Mucosa of gallbladder (tissue), 1 donor: ENCODE measurements around the gene EXOC1. TPM values are rescaled to one million over a fixed set of nuclear protein-coding genes. Genes with fewer than 3 reads are reported as not detected.
"Not testable (repeated sequence)": the region's sequence is repeated elsewhere in the genome, so short reads cannot be mapped to it uniquely, and the experiment has no call there.

Experiments
- DNase-seq: peaks from one replicate; pipeline ENCODE4 v3.0.0-alpha.2; 2020; ENCODE audit warnings: low spot score
- total RNA-seq: library from RNA; stranded (reverse); gene quantifications from one replicate; pipeline ENCODE4 v1.2.1, GENCODE V29; 2021
- donor health status: DM: no; HTN: no; CAD: no.

Gene EXOC1
- total RNA-seq, 1 donor from 2014 or later: 33.0 TPM

DNA sequence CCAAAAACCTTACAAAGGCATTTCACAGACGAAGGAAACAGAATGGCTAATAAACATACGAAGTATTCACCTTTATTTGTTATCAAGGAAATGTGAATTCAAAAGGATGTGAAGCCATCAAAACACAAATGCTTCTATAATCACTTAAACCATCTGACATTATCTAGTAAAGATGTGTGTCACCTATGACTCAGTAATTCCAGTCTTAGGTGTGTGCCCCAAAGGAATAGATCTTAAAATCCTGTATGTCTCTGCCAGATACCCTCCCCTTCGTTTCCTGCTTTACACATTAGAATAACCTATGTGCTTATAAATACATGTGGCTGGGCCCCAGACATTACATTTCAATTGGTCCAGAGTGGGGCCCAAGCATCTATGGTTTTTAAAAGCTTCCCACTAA is 53.5 kb downstream of the EXOC1 start:
- no peak for DNase-seq

DNA sequence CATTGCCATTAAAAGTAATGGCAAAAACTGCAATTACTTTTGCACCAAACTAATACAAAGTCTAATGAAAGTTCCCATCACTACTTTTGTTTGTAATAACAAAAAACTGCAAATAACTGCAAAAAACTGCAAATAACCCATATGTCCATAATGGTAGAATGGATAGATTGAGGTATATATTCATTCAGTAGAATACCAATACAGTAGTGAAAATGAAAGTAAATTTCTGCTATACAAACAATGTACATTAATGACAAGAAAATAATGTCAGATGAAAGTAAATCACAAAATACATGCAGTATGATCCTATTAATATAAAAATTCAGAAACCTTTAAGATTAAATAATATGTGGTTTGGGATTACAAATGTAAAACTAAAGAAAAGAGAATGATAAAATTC is 54.0 kb downstream of the EXOC1 start:
- DNase-seq: no peak

DNA sequence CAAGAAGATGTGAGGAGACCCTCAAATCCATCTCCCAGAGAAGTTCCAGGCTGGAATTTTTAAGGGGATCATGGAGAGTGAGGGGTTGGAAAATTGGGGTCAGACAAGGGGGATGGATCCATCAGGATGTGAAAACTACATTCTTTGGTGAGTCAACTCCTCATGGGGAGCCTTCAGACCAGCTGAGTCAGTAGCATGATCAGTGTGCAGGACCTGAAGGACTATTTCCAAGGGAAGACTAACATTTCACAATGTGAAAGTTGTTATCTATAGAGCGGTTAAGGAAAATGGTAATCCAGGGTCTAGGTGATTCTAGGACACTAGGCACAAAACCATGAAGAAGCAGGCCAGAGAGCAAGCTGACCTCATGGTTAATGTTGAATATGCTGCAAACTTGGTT is 56.7 kb downstream of the EXOC1 start:
- no peak for DNase-seq

DNA sequence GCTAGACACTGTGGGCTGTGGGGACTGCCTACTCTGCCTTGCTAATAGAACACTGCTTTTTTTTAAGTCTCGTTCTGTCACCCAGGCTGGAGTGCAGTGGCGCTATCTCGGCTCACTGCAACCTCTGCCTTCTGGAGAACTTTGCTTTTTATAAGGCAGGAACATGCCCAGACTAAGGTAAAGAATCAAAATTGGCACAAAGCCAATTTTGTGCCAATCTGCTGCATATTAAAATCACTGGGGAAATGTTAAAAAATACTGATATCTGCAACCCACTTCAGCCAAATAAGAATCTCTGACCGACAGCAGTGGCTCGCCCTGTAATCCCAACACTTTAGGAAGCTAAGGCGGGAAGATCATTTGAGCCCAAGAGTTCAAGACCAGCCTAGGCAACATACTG is 58.8 kb downstream of the EXOC1 start:
- DNase-seq: no peak

DNA sequence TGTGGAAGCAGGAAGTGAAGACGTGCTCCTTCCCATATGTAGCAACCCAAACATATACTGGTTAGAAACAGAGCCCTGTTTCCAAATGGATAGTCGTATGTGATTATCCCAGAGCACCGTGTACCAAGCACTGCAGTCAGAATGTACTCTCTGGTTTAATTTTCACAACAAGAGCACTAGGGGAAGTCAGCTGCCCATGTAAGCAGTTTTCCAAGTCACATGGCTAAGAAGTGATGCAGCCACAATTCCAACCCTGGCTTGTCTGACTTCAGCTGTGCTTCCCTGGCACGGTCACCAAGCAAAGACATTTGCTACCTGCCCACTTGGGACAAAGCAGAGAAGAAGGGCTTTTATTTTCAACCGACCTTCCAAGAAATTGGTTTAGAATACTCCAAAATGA is 67.1 kb downstream of the EXOC1 start:
- DNase-seq: no peak

DNA sequence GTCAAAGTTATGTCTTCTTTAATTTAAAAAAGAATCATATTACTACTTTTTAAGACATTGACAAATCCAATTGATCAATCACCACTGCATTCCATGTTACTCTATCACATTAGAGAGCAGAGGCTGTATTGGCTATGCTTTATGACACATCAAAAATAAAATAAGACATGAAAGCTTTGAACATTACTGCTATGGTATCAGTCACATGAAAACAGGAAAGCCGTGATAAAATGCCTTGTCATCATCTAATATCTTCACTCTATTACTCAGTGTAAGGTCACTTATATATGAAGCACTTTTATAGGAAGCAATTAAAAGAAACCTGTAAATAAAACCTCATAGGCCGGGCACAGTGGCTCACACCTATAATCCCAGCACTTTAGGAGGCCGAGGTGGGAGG is 67.6 kb downstream of the EXOC1 start:
- no peak for DNase-seq

DNA sequence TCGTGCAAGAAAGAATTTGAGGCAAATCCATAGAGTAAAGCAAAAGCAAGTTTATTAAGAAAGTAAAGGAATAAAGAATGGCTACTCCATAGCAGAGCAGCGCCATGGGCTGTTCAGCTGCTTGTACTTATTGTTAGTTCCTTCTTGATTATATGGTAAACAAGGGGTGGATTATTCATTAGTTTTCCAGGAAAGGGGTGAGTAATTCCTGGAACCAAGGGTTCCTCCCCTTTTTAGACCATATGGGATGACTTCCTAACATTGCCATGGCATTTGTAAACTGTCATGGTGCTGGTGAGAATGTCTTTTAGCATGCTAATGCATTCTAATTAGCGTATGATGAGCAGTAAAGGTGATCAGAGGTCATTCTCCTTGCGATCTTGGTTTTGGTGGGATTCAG is 71.8 kb downstream of the EXOC1 start:
- no peak for DNase-seq

DNA sequence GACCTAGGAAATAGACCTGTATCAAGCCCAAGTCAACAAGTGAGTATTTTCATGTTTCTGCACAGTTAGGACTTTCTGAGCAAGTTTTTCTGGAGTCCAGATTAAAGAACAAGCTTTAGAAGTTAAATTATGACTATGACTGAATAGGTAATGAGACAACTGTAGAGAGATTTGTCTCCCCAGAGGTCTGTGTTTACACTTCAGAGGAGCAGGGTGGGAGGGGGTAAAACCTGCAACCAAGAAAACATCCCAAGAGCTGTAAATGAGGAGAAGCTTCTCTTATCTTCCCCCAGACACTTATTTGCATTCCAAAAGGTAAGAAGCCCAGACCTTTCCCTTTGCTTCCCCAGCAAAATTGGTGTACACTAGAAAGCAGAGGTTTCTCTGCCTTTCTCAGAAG is 73.2 kb downstream of the EXOC1 start:
- DNase-seq: no peak

DNA sequence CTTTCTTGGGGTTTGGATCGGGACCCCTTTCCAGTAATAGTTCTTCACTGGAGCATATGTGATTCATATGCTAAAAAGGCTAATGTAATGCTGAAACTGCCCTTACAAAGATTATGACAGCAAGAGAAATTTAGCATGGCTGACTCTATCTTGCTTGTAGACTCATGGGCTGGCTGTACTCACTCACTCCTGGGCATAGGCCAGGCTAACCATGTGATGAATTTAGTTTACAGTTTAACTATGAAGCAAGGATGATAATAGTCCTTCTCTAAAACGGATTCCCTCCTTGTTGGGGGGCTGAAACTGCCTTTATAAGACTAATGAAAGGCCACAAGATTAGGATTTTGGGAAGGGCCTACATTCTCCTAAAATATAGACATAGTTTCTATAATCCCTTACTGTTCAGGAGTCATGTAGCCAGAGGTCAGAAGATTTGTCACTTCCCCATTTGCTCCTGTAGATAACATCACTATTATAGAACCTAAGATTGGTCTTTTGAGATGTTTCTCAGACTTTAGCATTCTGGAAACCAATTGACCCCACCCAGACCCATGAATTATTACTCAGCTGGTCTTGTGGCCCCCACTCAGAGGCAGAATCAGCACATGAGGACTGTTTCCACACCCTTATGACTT is 74.5 kb downstream of the EXOC1 start:
- DNase-seq: no peak

DNA sequence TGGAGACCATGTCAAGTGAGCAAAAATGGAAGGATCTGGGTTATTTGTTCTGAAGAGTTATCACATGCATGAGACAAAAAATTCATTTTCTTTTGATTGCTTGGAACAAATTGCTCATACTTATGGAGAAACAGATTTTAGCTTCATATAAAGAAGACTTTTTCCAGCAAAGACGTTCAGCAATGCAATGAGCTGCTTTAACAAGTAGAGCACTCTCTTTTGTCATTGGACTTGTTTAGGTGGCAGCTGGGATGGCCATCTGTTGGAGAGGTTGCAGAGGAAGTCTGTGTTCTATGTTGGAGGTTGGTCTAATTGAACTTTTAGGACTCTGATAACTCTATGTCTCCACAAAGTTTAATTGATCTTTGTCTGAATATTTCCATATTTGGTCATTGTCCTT is 75.4 kb downstream of the EXOC1 start:
- no peak for DNase-seq

DNA sequence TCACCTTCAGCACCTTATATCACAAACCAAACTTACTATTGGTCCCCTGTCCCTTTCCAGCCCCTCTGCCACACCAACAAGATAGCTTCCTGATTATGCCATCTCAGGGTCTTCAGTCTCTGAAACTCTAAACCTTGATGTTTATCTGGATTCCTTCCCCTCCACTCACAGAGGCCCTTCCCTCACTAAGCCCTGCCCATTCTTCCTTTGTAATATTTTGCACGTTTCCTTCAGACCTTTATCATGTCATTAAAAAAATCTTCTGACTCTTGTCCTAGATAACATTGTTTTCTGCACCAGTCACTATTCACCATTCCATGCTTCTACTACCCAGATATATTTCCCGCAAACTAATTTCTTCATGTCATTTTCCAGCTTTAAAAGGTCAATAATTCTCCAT is 77.6 kb downstream of the EXOC1 start:
- DNase-seq: no peak

DNA sequence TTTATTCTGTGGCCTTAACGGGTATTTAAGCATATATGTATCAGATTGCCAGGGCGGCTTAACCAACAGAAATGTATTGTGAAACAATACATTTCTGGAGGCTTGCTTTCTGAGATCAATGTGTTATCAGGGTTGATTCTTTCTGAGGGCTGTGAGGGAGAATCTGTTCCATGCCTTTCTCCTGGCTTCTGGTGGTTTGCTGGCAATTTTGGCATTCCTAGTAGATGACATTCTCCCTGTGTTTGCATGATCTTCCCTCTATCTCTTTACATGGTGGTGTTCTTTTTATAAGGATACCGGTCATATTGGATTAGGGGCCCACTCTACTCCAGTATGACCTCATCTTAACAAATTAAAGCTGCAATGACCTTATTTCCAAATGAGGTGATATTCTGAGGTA is 78.4 kb downstream of the EXOC1 start:
- no peak for DNase-seq

DNA sequence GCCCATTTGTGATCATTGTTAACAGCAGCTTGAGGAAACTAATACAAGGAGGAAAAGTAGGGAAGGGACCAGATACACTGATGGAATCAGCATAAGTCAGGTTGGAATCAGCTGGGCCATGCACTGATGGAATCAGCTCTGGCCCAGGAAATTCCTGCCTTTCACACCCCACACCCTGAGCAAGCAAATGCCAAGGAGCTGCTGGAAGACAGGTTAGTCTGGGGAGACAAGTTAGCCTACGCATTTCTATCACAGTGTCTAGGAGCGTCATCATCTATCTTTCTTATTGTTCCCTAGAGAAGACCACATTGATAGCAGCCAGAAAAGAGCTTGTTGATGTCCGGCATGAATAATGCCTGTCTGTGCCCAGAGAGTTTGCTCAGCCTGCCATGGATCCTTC is 79.1 kb downstream of the EXOC1 start:
- no peak for DNase-seq

DNA sequence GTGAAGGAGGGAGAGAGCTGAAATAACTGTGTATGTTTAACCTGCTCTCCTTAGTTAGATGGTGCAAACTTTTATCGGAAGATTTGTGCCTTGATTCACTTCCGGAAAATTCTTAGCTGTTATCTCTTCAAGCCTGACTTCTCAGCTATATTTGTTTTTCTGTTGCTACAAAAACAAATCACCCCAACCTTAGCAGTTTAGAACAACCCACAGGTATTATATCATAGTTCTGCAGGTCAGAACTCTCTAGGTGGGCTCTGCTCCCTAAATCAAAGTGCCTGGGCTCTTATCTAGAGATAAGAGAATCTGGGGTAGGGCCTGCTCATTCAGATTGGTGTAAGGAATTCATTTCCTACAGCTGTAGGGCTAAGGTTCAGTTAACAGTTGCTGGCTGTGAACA is 80.2 kb downstream of the EXOC1 start:
- no peak for DNase-seq

DNA sequence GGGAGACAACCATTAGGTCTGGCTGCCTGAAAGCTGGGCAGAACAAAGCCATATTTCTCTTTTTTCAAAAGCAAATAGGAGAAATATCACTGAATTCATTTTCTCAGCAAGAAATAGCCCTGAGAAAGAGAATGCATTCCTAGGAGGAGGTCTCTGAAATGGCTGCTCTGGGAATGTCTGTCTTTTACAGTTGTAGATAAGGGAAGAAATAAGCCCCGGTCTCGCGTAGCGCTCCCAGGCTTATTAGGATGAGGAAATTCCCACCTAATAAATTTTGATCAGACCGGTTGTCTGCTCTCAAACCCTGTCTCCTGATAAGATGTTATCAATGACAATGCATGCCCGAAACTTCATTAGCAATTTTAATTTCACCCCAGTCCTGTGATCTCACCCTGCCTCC is 82.5 kb downstream of the EXOC1 start:
- DNase-seq: not testable (repeated sequence)

DNA sequence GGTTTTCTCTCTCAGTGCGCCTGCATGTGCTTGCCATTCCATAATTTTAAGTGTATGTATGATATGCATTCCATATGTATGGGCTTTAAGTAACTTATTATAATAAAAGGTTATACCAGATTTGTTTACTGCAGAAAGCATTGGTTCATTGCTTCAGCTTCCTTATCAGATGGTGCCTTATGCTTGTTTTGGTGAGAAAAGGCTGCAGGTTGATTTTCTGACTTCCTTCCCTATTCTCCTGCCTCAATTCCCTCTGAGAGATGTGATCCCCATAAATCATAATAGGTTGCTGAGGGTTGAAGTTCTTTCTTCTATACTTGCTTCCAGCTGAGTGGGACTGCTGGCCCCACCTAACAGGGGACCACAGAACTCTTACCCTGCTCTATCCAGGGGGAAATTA is 85.0 kb downstream of the EXOC1 start:
- no peak for DNase-seq

DNA sequence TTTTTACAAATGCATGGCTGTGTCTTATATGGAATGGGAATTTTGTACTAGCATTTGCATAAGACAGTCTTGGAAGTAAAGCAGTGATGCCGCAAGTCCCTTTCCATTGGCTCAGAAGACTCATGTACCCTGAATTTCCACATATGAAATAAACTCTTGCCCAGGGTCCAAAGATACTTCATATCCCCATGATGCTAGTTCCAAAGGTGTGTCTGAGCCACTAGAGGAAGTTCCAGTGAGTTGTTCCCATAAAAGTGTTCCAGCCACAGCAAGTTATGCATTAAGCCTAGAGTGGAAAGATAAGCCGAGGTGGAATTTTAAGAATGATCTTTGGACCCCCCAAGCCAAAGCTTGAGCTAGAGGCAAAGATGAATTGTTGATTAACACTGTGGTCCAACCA is 86.0 kb downstream of the EXOC1 start:
- DNase-seq: no peak

DNA sequence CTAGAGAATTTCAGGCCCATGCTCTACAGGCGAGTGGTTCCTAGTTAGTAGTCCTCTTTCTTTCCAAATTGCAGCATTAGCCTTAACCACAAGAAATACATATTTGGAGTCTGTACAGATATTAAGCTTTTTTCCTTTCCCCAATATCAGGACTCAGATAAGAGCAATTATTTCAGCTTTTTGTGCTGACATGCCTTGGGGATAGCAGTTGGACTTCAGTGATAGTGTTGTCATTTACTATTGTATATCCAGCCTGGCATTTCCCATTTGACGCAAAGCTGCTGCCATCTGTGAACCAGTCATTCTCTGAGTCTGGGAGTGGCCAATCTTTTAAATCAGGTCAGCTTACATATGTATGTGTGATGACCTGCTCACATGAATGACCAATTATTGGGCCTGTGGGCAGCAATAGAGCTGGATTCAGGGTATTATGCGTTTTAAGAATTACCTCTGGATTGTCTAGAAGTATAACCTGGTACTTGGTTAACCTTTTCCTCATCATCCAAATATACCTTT is 88.5 kb downstream of the EXOC1 start:
- DNase-seq: no peak

DNA sequence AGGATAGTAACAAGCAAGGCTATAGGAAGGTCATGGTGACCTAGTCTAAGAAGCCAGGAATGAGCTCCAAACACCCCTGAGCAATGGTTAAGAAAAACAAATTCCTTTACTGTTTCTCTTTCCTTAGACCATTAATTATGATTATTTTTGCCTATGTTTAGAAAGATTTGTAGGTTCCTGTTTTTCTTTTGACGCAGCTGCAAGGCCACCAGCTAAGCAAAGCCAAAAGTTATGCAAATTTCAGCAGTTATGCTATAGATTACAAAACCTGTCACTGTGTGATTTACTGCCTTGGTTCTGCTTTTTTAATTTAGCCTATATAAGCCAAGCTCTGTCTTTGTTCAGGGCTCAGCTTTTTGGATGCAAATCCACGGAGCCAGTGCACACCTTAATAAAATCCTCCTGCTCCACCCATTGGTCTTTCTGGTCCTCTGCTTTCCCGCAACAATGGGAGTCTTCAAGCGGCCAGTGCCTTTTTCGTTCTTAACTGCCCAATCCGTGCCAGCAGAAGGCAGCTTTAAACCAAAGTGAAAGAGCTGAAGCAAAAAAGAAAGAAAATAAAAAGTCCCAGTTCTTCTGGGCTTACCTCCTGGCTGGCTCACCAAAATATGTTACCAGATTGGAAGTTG is 93.9 kb downstream of the EXOC1 start:
- no peak for DNase-seq

DNA sequence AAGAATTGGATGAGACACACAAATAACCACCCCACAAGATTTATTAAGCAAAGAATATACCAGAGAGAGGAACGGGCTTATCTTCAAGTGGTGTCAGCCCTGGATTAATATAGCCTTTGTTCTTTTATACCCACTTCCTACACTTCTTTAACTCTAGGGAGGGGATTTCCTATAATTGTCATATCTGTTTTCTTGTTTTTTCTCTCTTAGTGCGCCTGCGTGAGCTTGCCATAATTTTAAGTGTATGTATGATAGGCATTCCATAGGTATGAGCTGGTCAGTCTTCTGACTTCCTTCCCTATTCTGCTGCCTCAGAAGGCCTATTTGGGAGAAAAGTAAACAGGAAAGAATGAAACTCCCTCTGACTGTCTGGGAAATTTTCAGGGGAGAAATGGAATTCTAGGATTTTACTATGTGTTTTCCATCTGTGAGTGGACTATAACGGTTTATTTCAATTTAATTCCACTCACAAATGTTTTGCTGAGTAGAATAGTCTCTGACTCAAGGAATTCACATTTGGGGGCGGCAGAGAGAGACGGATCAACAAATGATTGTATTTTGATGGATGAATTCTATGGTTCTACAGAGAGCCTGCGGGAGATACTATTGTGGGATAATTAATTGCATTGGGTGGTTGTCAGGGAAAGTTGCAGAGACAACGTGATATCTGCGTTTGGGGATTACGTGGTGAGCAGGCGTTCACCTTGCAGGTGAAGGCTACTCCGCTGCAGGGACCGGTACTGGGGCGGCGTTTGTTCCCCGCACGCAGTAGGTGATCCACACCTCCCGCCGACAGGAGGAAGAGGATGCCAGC is 94.7 kb downstream of the EXOC1 start:
- DNase-seq: no peak

DNA sequence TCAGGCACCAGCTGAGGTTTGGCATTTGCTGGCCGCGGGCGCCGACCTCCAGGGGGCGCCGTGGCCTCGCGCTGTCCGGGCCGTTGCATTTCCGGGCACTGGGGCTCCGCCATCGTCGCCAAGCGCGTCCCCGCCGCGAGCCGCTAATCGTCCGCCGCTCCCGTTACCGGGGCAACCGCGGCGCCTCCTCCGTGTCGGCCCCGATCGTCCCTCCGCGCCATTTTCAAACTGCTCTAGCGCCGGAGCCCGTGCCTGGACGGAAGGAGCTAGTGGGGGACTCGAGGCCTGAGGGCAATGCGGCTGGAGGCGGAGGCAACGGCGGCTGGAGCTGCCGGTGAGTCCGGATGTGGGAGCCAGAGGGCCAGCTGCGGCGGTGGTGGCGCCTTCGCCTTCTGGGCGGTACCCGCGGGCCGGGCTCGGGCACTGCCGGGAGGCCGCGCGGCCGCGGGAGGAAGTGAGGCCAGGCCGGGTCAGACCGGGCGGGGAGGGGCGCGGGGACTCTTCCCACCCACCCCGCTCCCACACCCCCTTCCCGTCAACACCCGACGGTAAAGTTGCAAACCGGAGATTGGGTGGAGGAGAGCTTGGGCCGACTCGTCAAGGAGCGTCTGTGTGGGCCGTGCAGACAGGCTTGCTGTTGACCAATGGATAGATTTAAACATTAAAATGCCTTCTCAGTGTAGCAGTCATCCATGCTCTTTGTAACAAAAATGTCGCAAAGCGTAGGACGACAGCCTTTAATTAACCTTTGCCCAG is 95.5 kb downstream of the EXOC1 start, which contains the start of gene CEP135:
TSS of gene CEP135 (plus strand) at position 220 of the 756 bp plus-strand sequence. CDS start 3,186 bp downstream, outside the sequence.
- DNase-seq: peak; percentile 96

DNA sequence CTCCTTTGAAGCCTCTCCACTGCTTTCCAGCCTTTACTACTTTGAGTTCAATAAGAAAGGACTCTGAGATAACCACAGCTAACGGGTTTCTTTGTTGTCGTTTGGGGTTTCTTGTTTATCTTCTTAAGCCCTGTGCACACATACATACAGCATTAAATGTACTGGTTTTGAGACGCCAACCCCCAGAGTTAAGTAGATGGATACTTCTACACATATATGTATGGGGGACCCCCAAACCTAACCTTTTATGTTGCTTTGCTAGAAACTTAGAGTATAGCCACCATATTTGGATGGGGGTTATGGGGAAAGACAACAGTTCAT is 96.0 kb downstream of the EXOC1 start:
- no peak for DNase-seq
